T-helper 2 cell treated with Interferon-gamma antibody and Interleukin-4, amounts not matched to agents 100 ng/mL and 5 ng/mL, for 36 hours (primary cell): ENCODE results near the gene CADPS2. TPM values are rescaled to one million over a fixed set of nuclear protein-coding genes. Genes with fewer than 3 reads are reported as not detected.

ENCODE experiments used
- intact Hi-C: fragments of 100-400 bp; cut with micrococcal nuclease; formaldehyde crosslinking; loops from one replicate; pipeline ENCODE4 v1.15.1; 2023
- total RNA-seq: library from RNA; stranded (reverse); gene quantifications from 2 replicates; pipeline ENCODE4 v1.2.3, GENCODE V29; 2022

CADPS2 gene
- total RNA-seq, 1 donor from 2014 or later: not detected

DNA sequence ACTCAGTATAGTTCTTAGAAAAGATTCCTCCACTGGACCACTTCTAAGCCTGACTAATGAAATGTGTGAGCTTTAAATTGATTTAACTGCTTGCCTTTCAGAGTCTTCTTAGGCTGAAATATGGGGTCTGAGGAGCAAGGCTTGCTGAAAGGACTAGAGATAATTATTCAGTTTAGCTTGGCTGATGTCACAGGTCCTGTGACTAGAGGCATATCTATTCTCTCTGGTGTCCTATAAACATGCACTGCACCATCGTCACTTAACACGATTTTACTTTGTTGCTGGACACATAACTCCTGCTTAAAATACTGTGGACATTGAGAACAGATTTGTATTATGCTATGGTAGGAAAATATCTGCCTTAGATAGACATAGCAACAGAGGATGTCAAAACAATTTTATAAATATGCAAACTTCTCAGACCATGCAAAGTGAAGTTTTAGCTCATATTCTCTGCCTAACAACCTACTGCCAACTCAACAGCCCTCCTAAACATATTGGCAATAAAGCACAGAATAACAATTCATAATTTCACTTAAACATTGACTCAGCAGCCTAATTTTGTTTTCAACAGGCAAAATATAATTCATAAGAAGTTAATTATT lies 267.6 kb downstream of the CADPS2 start:
- intact Hi-C loops: no loop called here

DNA sequence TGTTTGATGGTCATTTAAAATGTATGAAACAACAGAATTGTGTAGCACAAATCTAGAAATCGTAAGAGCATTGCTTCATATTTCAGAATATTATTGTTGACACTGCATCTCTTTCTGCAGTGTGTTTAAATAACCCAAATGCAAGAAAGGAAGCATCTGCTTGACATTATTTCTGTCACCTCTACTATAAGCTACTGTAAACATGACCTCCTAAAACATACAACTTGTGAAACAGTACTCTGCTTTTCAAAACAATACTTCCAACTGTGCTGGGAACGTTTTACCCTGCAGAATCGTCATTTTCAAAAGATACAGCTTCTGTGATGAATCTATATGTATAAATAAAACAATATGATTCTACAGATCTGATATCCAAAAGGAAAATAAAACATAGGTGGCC lies 269.3 kb downstream of the CADPS2 start:
- intact Hi-C loops: no loop called here

DNA sequence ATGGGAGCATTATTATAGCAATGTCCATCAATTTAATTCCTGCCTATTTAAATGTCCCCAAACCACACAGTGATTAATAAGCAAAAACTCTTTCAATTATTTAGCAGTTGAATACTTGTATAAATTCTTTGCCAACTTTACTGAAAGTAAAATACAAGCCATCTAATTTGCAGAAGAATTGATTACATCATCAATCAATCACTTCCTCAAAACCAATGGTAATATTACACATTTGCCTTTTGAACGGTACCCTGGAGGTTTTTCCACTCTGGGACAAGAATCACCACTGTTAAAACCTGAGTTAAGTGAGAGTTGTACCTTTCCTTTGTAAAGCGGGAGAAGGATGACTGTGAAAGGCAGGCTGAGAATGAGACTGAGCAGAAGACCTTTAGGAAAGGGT lies 280.3 kb downstream of the CADPS2 start:
- intact Hi-C loops: no loop called here

DNA sequence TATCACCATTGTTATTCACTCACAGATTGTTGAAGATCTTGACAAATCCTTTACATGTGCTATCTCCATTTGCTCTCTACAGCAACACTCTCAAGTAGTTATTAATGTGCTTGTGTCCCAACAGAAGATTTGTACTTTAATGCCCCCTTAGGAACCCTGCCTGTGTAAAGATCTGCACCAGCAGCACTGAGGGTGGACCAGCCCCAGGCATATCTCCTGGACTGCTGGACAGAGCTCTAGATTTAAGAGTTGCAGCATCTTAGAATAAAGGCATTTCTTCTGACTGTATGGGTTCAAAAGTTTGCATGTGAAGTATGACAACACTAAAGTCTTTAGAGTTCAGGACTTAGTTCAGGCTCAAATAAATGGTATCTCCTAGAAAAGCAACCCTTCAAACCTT lies 282.0 kb downstream of the CADPS2 start:
- intact Hi-C loops: no loop called here

DNA sequence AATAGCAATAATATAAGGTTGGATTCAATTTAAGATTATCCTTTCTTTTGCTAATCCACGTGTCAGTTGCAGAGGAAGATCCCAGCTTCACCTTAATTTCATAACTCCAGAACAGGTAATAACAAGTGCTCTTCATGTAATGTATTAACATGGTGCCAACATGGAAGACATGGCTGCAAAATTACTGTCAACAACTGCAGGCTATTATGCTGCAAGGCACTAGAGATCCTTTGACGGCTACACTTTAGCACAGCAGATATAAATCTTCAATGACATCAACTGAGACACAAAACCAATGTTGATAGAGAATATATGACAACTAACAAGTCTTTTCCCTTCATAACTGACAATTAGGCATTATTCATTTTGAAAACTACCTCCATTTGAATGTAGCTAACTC lies 283.5 kb downstream of the CADPS2 start:
- intact Hi-C loops: no loop called here

DNA sequence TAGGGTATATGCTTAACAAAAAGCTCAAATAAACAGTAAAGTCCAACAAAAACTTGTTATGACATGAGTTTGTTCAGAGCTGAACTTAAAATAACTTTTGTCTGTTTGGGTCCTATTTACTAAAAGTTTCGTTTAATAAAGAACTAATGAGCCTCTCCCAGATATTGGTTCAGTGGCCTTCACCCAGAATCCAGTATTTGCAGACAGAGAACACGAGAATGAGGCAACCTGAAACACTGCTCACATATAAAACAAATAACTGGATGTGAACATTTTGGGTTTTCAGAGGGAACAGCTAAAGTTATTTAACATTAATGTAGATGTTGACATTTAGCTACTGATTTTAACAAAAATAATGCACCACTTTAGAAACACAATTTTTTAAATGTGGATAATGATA lies 285.6 kb downstream of the CADPS2 start:
- intact Hi-C loops: no loop called here

DNA sequence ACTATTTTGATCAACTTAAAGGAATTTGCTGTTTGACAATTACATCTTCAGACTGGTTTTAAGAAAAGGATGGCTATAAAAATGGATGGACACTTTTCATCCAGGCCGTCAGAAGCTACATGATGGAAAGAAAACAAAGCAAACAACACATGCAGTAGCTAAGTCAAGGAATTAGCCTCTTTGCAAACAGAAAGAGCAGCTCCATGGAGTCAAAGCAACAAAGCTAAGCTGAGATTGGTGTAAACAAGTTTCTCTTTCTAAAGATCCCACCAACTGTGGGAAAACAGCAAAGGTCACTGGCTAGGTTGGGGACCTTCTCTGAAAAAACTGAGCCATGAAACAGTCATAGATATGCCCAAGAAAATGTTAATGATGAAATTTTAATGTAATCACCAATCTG lies 286.2 kb downstream of the CADPS2 start:
- intact Hi-C loops: no loop called here

DNA sequence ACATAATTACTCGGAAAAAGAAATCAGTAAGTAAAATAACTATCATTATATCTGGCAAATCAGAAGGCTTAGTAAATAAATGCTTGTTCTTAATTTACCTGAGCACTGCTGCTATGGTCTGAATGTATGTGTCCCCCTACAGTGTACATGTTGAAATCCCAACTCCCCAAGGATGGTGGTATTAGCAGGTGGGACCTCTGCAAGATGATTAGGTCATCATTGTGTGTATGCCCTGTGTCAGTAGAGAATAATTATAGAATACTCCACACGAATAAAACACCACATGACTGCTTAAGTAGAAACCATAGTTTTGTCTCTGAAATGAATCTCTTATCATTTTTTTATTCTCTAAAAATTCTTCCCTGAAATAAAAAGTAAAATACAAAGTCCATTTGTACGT lies 289.0 kb downstream of the CADPS2 start:
- intact Hi-C loops: no loop called here

DNA sequence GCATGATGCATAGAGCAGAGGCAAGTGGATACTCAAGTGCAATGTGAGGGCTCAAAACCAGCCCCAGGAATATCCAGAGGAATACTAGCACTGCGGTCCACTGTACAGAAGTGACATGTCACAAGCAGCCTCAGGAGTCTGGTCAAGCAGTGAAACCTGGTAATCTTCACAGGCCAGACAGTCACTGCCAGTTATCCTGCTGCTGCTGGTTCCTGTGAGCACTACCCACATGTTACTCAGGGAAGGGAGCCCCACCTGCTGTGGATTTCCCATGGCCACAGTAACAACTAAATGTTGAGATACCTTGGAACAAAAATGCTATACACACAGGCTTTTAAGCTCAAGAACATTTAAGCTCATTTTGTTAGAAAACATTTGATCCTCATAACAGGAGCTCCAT lies 290.4 kb downstream of the CADPS2 start:
- intact Hi-C loops: no loop called here

DNA sequence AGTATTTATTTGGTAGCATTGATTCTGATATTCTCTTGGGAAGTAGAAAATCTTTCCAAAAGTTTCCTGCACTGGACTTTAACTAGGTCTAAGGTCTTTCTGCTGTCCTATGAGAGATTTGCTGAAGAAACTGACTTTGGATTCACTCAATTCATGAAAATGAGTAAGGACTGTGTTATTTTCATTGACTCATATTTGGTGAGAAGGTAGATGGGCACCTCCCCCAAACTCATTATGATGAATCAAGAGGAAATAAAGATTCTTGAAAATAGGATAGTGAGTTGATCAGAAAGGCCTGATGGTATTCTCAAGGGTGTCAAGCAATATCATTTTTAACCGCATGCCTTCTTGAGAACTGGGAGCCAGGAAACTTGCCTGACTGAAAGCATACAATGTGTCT lies 297.6 kb downstream of the CADPS2 start:
- intact Hi-C loops: no loop called here

DNA sequence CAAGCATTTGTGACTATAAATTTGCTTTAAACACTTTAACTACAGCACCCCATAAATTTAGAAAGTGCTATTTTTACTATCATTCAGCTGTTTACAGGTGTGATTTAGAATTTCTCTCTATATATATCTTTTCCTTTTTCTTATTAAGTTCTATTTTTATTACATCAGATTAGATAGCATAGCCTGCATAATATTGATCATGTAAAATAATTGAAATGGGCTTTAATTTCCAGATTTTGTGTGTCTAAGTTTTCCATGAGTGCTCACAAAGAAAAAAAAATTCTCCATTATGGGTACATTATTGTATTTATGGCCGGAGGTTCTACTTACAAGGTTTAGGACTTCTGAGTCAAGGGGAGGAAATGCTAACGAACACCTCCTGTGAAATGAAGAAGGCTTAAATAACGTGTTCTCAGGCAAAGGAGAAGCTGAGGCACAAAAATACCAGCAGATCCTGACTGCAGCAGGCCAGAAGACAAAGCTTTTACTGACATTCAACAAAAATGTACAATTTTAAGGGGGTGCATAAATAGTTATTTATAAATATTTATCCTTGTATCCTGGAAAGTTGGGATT lies 301.5 kb downstream of the CADPS2 start:
- intact Hi-C loops: no loop called here

DNA sequence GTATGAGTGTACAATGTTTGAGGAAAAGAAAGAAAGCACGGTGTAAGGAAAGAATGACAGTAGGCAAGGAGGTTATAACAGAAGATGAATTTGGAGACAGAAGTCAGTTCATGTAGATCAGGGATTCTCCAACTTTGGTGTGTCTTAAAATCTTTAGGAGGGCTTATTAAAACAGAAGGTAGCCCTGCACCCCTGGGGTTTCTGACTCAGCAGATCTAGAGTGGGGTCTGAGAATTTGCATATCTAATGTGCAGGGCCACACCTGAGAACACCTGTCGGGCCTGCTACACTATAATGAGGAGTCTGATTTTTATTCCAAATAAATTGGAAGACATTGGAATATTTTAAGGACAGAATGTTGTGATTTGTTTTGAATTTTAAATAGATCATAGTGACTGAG lies 307.9 kb downstream of the CADPS2 start:
- intact Hi-C loops: no loop called here

DNA sequence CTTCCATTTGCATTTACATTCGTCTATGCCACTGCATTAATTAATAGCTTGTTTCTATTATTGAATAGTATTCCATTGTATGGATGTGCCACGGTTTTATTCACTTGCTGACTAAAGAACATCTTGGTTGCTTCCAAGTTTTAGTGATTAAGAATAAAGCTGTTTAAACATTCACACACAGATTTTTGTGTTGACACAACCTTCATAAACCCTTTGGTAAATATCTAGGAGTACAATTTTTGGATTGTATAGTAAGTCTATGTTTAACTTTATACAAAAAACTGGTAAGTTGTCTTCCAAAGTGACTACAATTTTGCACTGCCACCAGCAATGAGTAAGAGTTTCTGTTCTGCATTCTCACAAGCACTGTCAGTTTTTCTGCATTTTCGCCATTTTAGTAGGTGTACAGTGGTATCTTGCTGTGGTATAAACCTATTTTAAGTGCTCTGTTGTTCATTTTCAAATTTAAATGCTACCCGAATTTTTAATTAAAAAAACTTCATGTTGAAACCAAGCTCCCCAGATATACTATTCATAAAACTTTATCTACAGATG lies 308.7 kb downstream of the CADPS2 start:
- intact Hi-C loops: no loop called here

DNA sequence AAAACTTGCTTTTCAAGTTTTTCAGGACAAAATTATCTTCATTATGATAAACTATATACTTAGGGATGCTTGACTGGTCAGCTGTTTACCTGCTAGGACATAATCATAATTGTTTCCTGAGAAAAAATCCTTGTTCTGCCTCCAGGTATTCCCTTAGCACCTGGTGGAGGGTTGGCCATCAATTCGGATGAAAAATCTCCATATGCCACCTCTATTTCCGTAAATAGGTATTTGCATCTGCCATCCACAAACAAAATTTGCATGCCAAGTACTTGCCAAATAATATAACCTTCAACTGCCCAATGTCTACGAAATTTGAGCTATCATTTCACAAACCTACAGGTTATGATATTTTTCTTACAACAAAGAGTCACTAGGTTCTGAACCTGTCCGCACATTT lies 313.6 kb downstream of the CADPS2 start:
- intact Hi-C loops: no loop called here

DNA sequence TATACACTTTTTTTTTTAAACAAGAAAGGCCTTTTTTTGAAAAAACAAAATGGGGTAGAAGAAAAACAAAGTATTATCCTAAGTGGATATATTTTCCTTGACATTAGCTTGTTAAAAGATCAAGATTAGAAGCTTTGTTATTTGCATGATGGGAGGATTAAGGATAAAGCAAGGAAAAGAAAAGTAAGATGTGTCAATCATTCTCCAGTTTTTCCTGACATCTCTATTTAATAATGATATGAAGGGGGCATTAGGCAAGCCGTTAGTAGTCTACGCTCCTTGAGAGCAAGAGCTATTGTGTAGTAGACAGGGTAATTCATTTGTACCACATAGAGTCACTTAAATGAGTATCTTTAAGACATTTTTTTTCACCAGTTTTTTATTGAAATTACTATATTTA lies 324.9 kb downstream of the CADPS2 start:
- intact Hi-C loops: no loop called here

DNA sequence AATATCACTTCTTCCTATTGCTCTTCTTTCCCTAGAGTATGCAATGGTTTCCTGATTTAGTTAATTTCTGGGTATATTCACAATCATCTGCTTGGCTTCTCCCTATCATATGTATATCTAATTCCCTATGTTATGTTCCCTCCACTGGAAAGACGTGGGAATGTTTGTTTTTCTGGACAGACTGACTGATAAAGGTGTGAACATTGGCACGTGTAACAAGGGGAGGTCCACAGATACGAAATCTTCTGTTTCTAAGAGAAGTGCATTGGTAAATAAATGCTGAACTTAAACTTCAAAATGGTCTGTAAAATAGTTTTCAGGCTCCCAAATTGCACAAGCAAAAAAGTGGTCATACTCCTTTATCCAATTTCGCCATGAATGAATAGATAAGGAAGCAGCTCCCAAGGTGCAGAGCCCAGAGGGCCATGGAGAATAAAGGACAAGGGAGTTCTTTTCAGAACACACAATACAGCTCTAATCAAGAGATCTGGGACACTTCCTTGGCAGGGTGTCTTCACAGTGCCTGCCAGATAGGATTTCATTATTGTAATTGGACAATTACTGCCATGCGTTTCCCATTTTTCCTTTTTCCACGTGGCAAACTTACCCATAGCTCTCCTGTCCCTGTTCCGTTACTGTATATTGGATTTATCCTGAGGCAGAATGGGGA lies 329.3 kb downstream of the CADPS2 start:
- intact Hi-C loops: no loop called here

DNA sequence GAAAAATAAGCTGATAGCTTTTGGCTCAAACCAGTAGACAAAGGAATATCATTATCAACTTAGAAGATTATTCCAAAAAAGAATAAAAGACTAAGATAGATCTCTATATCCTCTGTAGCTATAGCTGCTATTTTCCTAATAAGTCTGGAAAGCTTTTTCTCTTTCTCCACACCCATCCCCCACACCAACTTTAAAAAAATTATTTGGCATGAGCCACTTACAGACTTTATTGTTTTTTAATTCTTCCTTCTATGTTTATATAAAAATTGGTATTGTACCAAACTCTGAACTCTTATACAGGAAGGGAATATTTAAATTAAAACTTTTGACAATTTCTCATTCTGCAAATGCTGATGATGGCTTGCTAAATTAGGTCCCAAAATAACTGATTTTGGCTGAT lies 330.0 kb downstream of the CADPS2 start:
- intact Hi-C loops: no loop called here

DNA sequence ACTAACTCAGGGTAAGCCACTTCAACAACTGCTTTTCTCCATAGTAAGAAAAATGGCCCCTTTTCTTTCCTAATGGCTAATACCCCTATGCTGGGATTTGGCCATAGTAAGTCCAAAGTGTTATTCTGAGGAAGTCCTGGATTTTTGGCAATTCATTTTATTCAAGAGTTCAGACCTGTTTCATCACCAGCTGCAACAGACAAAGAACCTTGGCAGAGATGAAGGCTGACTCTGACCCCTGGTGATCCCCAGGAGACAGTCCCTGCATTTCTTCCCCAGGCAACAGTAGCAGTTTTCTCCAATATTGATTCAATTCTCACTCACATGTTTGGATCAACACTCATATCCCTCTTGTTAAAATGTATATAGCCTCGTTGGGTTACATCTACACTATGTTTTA lies 332.5 kb downstream of the CADPS2 start:
- intact Hi-C loops: no loop called here

DNA sequence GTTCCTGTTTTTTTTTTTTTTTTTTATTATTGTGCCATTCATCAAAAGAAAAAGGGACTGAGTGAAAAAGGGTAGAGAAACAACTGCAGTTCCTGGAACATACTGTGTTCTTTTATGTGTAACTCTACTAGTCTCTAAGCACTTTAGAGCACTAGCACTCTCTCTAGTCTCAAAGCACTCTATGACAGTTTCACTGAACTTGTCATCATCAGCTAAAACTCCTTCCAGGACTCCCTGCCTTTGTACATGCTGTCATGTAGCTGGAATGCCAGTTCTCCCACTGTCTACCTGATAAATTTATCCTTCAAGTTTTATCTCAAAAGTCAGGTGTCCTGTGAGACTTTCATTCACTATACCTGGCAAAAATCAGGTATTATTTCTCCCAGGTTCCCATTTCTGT lies 333.5 kb downstream of the CADPS2 start:
- intact Hi-C loops: no loop called here

DNA sequence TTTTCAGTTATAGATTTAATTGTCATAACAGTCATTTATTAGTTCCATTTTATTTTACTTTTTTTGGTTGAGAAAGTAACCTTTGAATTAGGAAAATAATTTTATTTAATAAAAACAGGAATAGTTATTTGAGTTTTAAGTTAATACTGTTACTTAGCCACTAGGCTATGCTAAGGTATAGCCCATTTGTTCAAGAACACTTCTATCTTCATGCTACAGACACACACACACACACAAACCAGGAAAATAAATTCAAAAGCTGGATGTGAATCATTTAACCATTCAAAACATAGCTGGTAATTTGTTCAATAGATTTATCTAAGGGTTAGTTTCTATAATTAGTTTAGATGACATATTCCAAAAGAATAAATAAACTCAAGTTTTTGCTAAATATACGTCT lies 335.7 kb downstream of the CADPS2 start:
- intact Hi-C loops: no loop called here

DNA sequence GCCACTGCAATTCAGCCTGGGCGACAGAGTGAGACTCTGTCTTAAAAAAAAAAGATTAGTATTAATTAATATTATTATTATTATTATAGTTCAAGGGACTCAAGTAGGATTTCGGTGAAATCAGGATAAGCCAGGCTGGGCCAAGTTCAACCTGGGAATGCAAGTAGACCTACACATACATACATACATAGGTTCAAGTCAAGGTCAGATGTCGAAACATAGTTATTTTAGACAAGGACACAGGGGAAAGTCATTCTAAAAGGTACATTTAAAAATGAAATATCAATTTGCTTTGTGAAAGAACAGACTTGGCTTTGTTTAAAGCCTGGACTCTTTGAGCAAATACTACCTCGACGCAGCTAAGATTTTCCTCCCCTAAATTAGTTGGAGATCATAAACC lies 336.7 kb downstream of the CADPS2 start:
- intact Hi-C loops: no loop called here

DNA sequence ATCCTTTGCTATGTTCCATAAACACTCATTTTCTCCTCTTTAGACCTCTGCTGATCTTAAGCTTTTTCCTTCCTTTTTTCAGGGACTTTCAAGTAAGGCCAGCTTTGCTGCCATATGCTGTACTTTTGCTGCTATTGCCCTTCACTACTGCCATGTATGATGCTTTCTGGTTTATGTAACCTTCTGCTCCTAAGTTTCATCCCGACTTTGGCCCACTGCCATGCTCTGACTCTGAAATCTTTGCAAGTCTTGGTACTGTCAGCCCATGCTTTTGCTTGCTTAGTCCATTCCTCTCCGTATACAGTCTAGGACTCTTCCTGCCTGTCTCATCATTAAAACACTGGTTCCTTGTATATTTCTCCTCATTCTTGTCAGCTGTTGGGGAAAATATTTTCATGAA lies 339.8 kb downstream of the CADPS2 start:
- intact Hi-C loops: no loop called here

DNA sequence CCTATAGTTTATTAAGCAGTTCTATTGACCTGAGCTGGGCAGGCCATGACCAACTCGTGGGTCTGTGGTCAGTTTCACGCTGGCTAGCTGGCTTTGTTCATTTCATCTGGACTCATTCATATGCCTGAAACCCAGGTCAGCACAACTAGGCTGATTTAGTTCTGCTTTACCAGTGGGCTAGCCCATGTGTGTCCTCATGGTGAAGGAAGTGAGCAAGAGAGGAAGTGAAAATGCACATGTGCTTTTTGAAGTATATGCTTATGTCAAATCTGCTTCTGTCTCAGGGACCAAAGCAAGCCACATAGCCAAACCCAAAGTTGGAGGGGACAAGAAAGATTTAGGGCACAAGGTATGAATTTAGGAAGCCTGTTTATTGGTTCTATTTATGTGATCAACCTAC lies 341.8 kb downstream of the CADPS2 start:
- intact Hi-C loops: no loop called here
